ENCODE results near the gene DYNLT2B.

Gene DYNLT2B

GRCh38 chr3:196339044-196339443, 21.0 kb upstream of the DYNLT2B start:
- no peaks in the 10 kb centered on the region for H3K79me1 ChIP-seq (replicated peaks; ENCODE audit: low read length, poor library complexity, severe bottlenecking)
- H2BK12ac ChIP-seq (ENCODE audit: low read length in 2 of 2), result peak overlapping the region; percentile 45 to 63
- no peak overlapping the region for H3K23ac ChIP-seq (ENCODE audit: low read length in 2 of 2)
- no peak overlapping the region for H3K9ac ChIP-seq (ENCODE audit: low read length)
- H2BK5ac ChIP-seq (ENCODE audit: low read depth, low read length, poor library complexity, severe bottlenecking), result no peak overlapping the region
- H2BK120ac ChIP-seq (ENCODE audit: low read depth, low read length), result no peak overlapping the region
- H3K4me3 ChIP-seq (ENCODE audit: insufficient read depth in 1 of 2, low read depth in 1 of 2, low read length in 2 of 2), result no peak overlapping the region
- H3K9me3 ChIP-seq (ENCODE audit: control insufficient read depth, low read length), result no peaks in the 10 kb centered on the region
- peak overlapping the region in 1 of 2 experiments; percentile 66 for H3K18ac ChIP-seq (ENCODE audit: low read depth in 1 of 2, low read length in 2 of 2)
- no peak overlapping the region for H3K14ac ChIP-seq (ENCODE audit: low read length in 2 of 2)
- peak overlapping the region; percentile 69 for H2AK5ac ChIP-seq (ENCODE audit: low read length, severe bottlenecking)
- DNase-seq, result no peak
- H3K4ac ChIP-seq (ENCODE audit: low read depth in 1 of 2, low read length in 2 of 2), result no peak overlapping the region
- no peak overlapping the region for H3K4me2 ChIP-seq (ENCODE audit: low read length, poor library complexity, severe bottlenecking)
- peak overlapping the region; percentile 80 for H2BK15ac ChIP-seq (ENCODE audit: low read depth, poor library complexity, severe bottlenecking)
- H3K27me3 ChIP-seq (ENCODE audit: control insufficient read depth in 1 of 2, insufficient read depth in 1 of 2, low read length in 2 of 2), result no peaks in the 10 kb centered on the region
- no peak overlapping the region for H3K27ac ChIP-seq (ENCODE audit: low read length, poor library complexity, severe bottlenecking)
- peaks cover 0 to 2% of the 10 kb centered on the region in 2 experiments for H3K36me3 ChIP-seq (ENCODE audit: control insufficient read depth in 1 of 2, insufficient read depth in 2 of 2, low read depth in 1 of 2, low read length in 2 of 2)
- peak overlapping the region; percentile 66 for H4K91ac ChIP-seq (ENCODE audit: low read length)
- peak overlapping the region; percentile 61 for H4K8ac ChIP-seq (ENCODE audit: low read length)
- no peak overlapping the region for H2AFZ ChIP-seq (ENCODE audit: low read depth, low read length)
- H3K4me1 ChIP-seq (ENCODE audit: control insufficient read depth, insufficient read depth, low read depth, low read length), result peaks cover 18% of the 10 kb centered on the region
- 77% methylated on average over 4 of the region's 6 CpGs for WGBS

- H3K27ac ChIP-seq (ENCODE audit: low read length, poor library complexity, severe bottlenecking), result no peak overlapping the region
- no peak overlapping the region for H2BK5ac ChIP-seq (ENCODE audit: low read depth, low read length, poor library complexity, severe bottlenecking)
- H3K4ac ChIP-seq (ENCODE audit: low read depth in 1 of 2, low read length in 2 of 2), result no peak overlapping the region
- H3K4me1 ChIP-seq (ENCODE audit: control insufficient read depth, insufficient read depth, low read depth, low read length), result peaks cover 18% of the 10 kb centered on the region
- H3K23ac ChIP-seq (ENCODE audit: low read length in 2 of 2), result no peak overlapping the region
- H4K91ac ChIP-seq (ENCODE audit: low read length), result no peak overlapping the region
- H2BK15ac ChIP-seq (ENCODE audit: low read depth, poor library complexity, severe bottlenecking), result no peak overlapping the region
- no peak overlapping the region for H3K14ac ChIP-seq (ENCODE audit: low read length in 2 of 2)
- H4K8ac ChIP-seq (ENCODE audit: low read length), result peak overlapping the region; percentile 7
- 89% methylated on average over 11 of the region's 17 CpGs for WGBS
- H3K18ac ChIP-seq (ENCODE audit: low read depth in 1 of 2, low read length in 2 of 2), result no peak overlapping the region
- no peaks in the 10 kb centered on the region for H3K27me3 ChIP-seq (ENCODE audit: control insufficient read depth in 1 of 2, insufficient read depth in 1 of 2, low read length in 2 of 2)
- no peaks in the 10 kb centered on the region for H3K36me3 ChIP-seq (ENCODE audit: control insufficient read depth in 1 of 2, insufficient read depth in 2 of 2, low read depth in 1 of 2, low read length in 2 of 2)
- H3K4me2 ChIP-seq (ENCODE audit: low read length, poor library complexity, severe bottlenecking), result no peak overlapping the region
- H3K4me3 ChIP-seq (ENCODE audit: insufficient read depth in 1 of 2, low read depth in 1 of 2, low read length in 2 of 2), result no peak overlapping the region
- no peak overlapping the region for H3K9ac ChIP-seq (ENCODE audit: low read length)
- H2AFZ ChIP-seq (ENCODE audit: low read depth, low read length), result no peak overlapping the region
- no peaks in the 10 kb centered on the region for H3K9me3 ChIP-seq (ENCODE audit: control insufficient read depth, low read length)
- no peak overlapping the region for H2BK12ac ChIP-seq (ENCODE audit: low read length in 2 of 2)
- H2BK120ac ChIP-seq (ENCODE audit: low read depth, low read length), result no peak overlapping the region
- no peak for DNase-seq
- H3K79me1 ChIP-seq (replicated peaks; ENCODE audit: low read length, poor library complexity, severe bottlenecking), result no peaks in the 10 kb centered on the region
- no peak overlapping the region for H2AK5ac ChIP-seq (ENCODE audit: low read length, severe bottlenecking)
These were observed 18.5 kb upstream of the DYNLT2B start for GRCh38 chr3:196336319-196337145.

- H3K9ac ChIP-seq (ENCODE audit: low read length), result no peak overlapping the region
- no peak overlapping the region for H2BK120ac ChIP-seq (ENCODE audit: low read depth, low read length)
- H2AK5ac ChIP-seq (ENCODE audit: low read length, severe bottlenecking), result no peak overlapping the region
- H3K27me3 ChIP-seq (ENCODE audit: control insufficient read depth in 1 of 2, insufficient read depth in 1 of 2, low read length in 2 of 2), result no peaks in the 10 kb centered on the region
- H3K79me1 ChIP-seq (replicated peaks; ENCODE audit: low read length, poor library complexity, severe bottlenecking), result no peaks in the 10 kb centered on the region
- peak overlapping the region; percentile 64 for H4K8ac ChIP-seq (ENCODE audit: low read length)
- no peaks in the 10 kb centered on the region for H3K36me3 ChIP-seq (ENCODE audit: control insufficient read depth in 1 of 2, insufficient read depth in 2 of 2, low read depth in 1 of 2, low read length in 2 of 2)
- peaks cover 17% of the 10 kb centered on the region for H3K4me1 ChIP-seq (ENCODE audit: control insufficient read depth, insufficient read depth, low read depth, low read length)
- no peak overlapping the region for H2BK5ac ChIP-seq (ENCODE audit: low read depth, low read length, poor library complexity, severe bottlenecking)
- H2AFZ ChIP-seq (ENCODE audit: low read depth, low read length), result no peak overlapping the region
- no peak overlapping the region for H3K4me3 ChIP-seq (ENCODE audit: insufficient read depth in 1 of 2, low read depth in 1 of 2, low read length in 2 of 2)
- WGBS, result 63% methylated on average over 4 of the region's 12 CpGs
- DNase-seq, result no peak
- peak overlapping the region in 1 of 2 experiments; percentile 22 for H3K14ac ChIP-seq (ENCODE audit: low read length in 2 of 2)
- peak overlapping the region; percentile 83 for H4K91ac ChIP-seq (ENCODE audit: low read length)
- no peak overlapping the region for H2BK15ac ChIP-seq (ENCODE audit: low read depth, poor library complexity, severe bottlenecking)
- H3K4ac ChIP-seq (ENCODE audit: low read depth in 1 of 2, low read length in 2 of 2), result no peak overlapping the region
- no peak overlapping the region for H3K23ac ChIP-seq (ENCODE audit: low read length in 2 of 2)
- peak overlapping the region; percentile 6 to 43 for H3K18ac ChIP-seq (ENCODE audit: low read depth in 1 of 2, low read length in 2 of 2)
- no peaks in the 10 kb centered on the region for H3K9me3 ChIP-seq (ENCODE audit: control insufficient read depth, low read length)
- H2BK12ac ChIP-seq (ENCODE audit: low read length in 2 of 2), result no peak overlapping the region
- no peak overlapping the region for H3K4me2 ChIP-seq (ENCODE audit: low read length, poor library complexity, severe bottlenecking)
- no peak overlapping the region for H3K27ac ChIP-seq (ENCODE audit: low read length, poor library complexity, severe bottlenecking)
These were observed 17.5 kb upstream of the DYNLT2B start for GRCh38 chr3:196335503-196335948.

DNA sequence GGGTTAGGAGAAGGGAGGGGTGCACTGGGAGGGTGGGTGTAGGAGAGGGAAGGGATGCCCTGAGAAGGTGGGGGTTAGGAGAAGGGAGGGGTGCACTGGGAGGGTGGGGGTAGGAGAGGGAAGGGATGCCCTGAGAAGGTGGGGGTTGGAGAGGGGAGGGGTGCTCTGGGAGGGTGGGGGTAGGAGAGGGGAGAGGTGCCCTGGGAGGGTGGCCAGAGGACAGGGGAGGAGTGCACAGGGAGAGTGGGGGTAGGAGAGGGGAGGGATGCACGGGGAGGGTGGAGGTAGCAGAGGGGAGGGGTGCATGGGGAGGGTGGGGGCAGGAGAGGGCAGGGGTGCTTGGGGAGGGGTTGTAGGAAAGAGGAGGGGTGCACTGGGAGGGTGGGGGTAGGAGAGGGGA, 16.9 kb upstream of the DYNLT2B start:
- no peak overlapping the region for H3K23ac ChIP-seq (ENCODE audit: low read length in 2 of 2)
- no peak for DNase-seq
- no peak overlapping the region for H3K4me2 ChIP-seq (ENCODE audit: low read length, poor library complexity, severe bottlenecking)
- no peaks in the 10 kb centered on the region for H3K79me1 ChIP-seq (replicated peaks; ENCODE audit: low read length, poor library complexity, severe bottlenecking)
- H3K36me3 ChIP-seq (ENCODE audit: control insufficient read depth in 1 of 2, insufficient read depth in 2 of 2, low read depth in 1 of 2, low read length in 2 of 2), result no peaks in the 10 kb centered on the region
- no peak overlapping the region for H2AFZ ChIP-seq (ENCODE audit: low read depth, low read length)
- H3K9ac ChIP-seq (ENCODE audit: low read length), result no peak overlapping the region
- no peaks in the 10 kb centered on the region for H3K27me3 ChIP-seq (ENCODE audit: control insufficient read depth in 1 of 2, insufficient read depth in 1 of 2, low read length in 2 of 2)
- H3K27ac ChIP-seq (ENCODE audit: low read length, poor library complexity, severe bottlenecking), result no peak overlapping the region
- H3K4me3 ChIP-seq (ENCODE audit: insufficient read depth in 1 of 2, low read depth in 1 of 2, low read length in 2 of 2), result no peak overlapping the region
- H2BK5ac ChIP-seq (ENCODE audit: low read depth, low read length, poor library complexity, severe bottlenecking), result no peak overlapping the region
- no peak overlapping the region for H4K8ac ChIP-seq (ENCODE audit: low read length)
- WGBS, result 71% methylated on average over 1 of the region's 1 CpG
- H3K14ac ChIP-seq (ENCODE audit: low read length in 2 of 2), result no peak overlapping the region
- H3K9me3 ChIP-seq (ENCODE audit: control insufficient read depth, low read length), result no peaks in the 10 kb centered on the region
- no peak overlapping the region for H2BK12ac ChIP-seq (ENCODE audit: low read length in 2 of 2)
- no peak overlapping the region for H2AK5ac ChIP-seq (ENCODE audit: low read length, severe bottlenecking)
- H2BK15ac ChIP-seq (ENCODE audit: low read depth, poor library complexity, severe bottlenecking), result no peak overlapping the region
- peak overlapping the region; percentile 19 for H2BK120ac ChIP-seq (ENCODE audit: low read depth, low read length)
- H3K18ac ChIP-seq (ENCODE audit: low read depth in 1 of 2, low read length in 2 of 2), result no peak overlapping the region
- no peak overlapping the region for H4K91ac ChIP-seq (ENCODE audit: low read length)
- no peak overlapping the region for H3K4ac ChIP-seq (ENCODE audit: low read depth in 1 of 2, low read length in 2 of 2)
- H3K4me1 ChIP-seq (ENCODE audit: control insufficient read depth, insufficient read depth, low read depth, low read length), result peaks cover 16% of the 10 kb centered on the region

All from mesenchymal stem cell (in vitro differentiated cells and primary cell).